T-helper 22 cell (primary cell): ENCODE measurements around the gene MEFV.
"Not testable (repeated sequence)": the region's sequence is repeated elsewhere in the genome, so short reads cannot be mapped to it uniquely, and the experiment has no call there.

Experiments
- DNase-seq: peaks from one replicate; pipeline ENCODE4 v3.0.0-alpha.2; 2020; ENCODE audit warnings: low read depth

Gene MEFV

GRCh38 chr16:3216263-3216640, 40.2 kb downstream of the MEFV start:
- DNase-seq = no peak

GRCh38 chr16:3215601-3216262, 40.7 kb downstream of the MEFV start:
- DNase-seq = no peak

GRCh38 chr16:3214904-3215600, 41.4 kb downstream of the MEFV start:
- peak; percentile 26 for DNase-seq

- no peak for DNase-seq
Measured at GRCh38 chr16:3212567-3212966, 43.9 kb downstream of the MEFV start.

- DNase-seq = no peak
Measured at GRCh38 chr16:3212006-3212405, 44.4 kb downstream of the MEFV start.

GRCh38 chr16:3207086-3207953, 49.1 kb downstream of the MEFV start:
- DNase-seq = no peak

GRCh38 chr16:3205939-3206338, 50.5 kb downstream of the MEFV start:
- DNase-seq = not testable (repeated sequence)

GRCh38 chr16:3202903-3203539, 53.4 kb downstream of the MEFV start:
- DNase-seq = no peak

- DNase-seq = no peak
Measured at GRCh38 chr16:3198334-3199072, 57.9 kb downstream of the MEFV start.

- not testable (repeated sequence) for DNase-seq
Measured at GRCh38 chr16:3197694-3198333, 58.6 kb downstream of the MEFV start.

- no peak for DNase-seq
Measured at GRCh38 chr16:3195975-3196374, 60.5 kb downstream of the MEFV start.

GRCh38 chr16:3194792-3195191, 61.6 kb downstream of the MEFV start:
- DNase-seq = no peak

- DNase-seq = no peak
Measured at GRCh38 chr16:3193221-3194212, 62.9 kb downstream of the MEFV start.

GRCh38 chr16:3192476-3193019, 63.9 kb downstream of the MEFV start:
- DNase-seq = no peak
